Measurements from ENCODE around the gene RASGRF1.

DNA sequence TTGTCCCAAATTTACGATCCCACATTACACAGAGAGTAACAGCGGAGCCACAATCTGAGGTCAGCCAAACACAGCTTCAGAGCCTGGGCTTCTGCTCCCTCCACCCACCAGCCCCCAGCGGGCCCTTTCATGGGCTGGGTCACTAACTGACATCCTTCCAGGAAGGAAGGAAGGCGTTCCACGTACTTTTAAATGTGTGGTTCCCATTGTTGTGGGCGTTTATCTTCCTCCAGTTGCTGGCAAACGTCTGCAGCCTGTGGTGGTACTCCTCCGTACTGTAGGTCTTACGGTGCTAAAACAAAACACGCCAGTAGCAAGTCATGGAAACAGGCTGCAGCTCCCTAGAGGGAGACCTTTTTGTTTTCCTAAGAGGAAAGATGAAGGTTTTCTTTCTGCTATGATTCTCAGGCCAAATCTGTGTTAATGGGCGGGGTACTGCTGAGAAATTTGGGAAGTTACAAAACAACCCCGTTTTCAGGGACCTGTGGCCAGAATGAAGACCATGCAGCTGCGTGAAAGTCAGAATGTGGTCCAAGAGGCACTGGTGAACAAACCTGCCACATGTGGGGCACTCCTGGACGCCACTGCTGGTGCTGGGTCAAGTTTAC lies 153.3 kb downstream of the RASGRF1 start:
- TF ChIP-seq, protein P1, sequence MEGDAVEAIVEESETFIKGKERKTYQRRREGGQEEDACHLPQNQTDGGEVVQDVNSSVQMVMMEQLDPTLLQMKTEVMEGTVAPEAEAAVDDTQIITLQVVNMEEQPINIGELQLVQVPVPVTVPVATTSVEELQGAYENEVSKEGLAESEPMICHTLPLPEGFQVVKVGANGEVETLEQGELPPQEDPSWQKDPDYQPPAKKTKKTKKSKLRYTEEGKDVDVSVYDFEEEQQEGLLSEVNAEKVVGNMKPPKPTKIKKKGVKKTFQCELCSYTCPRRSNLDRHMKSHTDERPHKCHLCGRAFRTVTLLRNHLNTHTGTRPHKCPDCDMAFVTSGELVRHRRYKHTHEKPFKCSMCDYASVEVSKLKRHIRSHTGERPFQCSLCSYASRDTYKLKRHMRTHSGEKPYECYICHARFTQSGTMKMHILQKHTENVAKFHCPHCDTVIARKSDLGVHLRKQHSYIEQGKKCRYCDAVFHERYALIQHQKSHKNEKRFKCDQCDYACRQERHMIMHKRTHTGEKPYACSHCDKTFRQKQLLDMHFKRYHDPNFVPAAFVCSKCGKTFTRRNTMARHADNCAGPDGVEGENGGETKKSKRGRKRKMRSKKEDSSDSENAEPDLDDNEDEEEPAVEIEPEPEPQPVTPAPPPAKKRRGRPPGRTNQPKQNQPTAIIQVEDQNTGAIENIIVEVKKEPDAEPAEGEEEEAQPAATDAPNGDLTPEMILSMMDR (IDR thresholded peaks at IDR 0.05; ENCODE audit: poor library complexity, severe bottlenecking), result no peak
- TF ChIP-seq POLR2AphosphoS5 (IDR thresholded peaks at IDR 0.05), result no peak
- no peak for TF ChIP-seq EZH2 (IDR thresholded peaks at IDR 0.05; ENCODE audit: borderline replicate concordance, insufficient read depth, low read length, poor library complexity, severe bottlenecking)
- TF ChIP-seq EP300 (conservative IDR thresholded peaks at IDR 0.05; ENCODE audit: poor library complexity, severe bottlenecking), result no peak

All from neural cell (in vitro differentiated cells).